ENCODE measurements around the gene RC3H2. TPM values are rescaled to one million over a fixed set of nuclear protein-coding genes. Genes with fewer than 3 reads are reported as not detected.
"Not testable (repeated sequence)": the region's sequence is repeated elsewhere in the genome, so short reads cannot be mapped to it uniquely, and the experiment has no call there.

Gene RC3H2
- total RNA-seq, 1 donor from 2014 or later, result 39.9 TPM

GRCh38 chr9:122846371-122846940 lies 58.7 kb downstream of the RC3H2 start:
- DNase-seq (ENCODE audit: low spot score), result no peak

GRCh38 chr9:122845116-122845515 lies 60.0 kb downstream of the RC3H2 start:
- no peak for DNase-seq (ENCODE audit: low spot score)

DNA sequence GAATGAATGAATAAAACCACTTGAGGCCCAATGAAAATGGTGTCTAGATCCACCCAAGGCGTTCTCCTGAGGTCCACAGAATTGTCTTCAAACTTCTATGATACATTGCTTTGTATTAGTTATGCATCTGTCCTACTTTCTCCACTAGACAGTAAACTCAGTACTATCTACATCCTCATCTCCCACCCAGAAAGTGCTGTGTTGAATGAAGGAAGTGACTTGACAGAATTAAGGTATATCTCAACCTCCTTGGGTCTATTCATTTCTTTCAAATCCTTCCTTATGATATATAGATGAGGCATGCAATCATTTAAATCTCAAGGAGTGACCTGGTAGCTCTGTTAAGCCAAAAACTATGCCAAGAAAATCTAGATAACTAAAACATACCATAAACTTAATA lies 61.0 kb downstream of the RC3H2 start:
- no peak for DNase-seq (ENCODE audit: low spot score)

GRCh38 chr9:122841501-122841900 lies 63.7 kb downstream of the RC3H2 start:
- DNase-seq (ENCODE audit: low spot score), result no peak

DNA sequence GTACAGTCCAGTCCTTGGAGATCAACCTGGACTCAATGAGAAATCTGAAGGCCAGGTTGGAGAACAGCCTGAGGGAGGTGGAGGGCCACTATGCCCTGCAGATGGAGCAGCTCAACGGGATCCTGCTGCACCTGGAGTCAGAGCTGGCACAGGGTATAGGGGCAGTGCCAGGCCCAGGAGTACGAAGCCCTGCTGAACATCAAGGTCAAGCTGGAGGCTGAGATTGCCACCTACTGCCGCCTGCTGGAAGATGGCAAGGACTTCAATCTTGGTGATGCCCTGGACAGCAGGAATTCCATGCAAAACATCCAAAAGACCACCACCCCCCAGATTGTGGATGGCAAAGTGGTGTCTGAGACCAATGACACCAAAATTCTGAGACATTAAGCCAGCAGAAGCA lies 66.7 kb downstream of the RC3H2 start:
- not testable (repeated sequence) for DNase-seq (ENCODE audit: low spot score)

DNA sequence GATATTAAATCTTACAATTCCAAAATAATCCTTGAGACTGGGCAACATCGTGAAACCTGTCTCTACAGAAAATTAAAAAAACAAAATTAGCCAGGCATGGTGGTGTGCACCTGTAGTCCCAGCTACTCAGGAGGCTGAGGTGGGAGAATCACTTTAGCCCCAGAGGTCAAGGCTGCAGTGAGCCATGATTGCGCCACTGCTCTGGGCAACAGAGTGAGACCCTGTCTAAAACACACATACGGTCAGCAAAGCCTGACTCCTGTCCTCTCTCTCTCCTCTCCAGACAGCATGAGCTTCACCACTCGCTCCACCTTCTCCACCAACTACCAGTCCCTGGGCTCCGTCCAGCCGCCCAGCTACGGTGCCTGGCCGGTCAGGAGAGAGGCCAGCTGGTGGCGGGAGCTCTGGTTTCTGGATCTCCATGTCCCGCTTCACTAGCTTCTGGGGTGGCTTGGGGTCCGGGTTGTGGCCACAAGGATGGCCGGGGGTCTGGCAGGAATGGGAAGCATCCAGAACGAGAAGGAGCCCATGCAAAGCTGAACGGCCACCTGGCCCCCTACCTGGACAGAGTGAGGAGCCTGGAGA lies 67.8 kb downstream of the RC3H2 start:
- DNase-seq (ENCODE audit: low spot score), result no peak

DNA sequence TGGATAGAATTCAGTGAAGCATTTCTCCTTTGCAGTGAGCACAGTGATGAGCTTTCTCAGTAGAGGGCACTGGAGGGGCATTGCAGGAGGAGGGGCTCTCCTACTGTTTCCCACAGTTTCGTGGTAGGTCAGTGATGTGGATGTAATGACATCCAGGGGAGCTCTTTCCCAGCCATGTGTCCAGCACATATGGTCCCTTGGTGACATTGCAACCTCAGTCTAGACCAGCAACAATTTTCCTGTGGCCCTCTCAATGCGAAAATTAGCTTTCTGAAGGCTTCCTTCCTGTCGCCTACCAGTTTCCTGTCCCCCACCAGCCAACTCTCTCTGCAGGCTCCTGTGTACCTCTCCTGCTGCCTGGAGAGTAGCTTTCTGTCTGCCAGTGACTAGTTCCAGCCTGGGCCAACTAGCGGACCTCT lies 69.8 kb downstream of the RC3H2 start:
- no peak for DNase-seq (ENCODE audit: low spot score)

DNA sequence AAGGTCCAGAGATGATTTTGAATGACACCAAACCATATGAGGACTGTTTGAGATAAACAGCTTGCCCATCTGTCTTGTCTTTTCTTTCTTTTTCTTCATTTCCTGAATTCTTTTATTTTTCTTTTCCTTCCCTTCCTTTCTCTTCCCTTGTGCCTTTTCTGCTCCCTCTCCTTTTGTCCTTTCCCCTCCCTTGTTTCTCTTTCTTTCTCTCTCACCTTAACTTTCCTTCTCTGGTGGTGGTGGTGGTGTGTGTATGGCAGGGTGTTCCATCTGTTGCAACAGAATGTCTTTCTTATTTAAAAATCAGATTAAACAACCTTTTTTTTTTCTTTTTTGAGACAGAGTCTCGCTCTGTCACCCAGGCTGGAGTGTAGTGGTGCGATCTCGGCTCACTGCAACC lies 73.0 kb downstream of the RC3H2 start:
- no peak for DNase-seq (ENCODE audit: low spot score)

GRCh38 chr9:122828965-122829284 lies 76.2 kb downstream of the RC3H2 start:
- DNase-seq (ENCODE audit: low spot score), result not testable (repeated sequence)

DNA sequence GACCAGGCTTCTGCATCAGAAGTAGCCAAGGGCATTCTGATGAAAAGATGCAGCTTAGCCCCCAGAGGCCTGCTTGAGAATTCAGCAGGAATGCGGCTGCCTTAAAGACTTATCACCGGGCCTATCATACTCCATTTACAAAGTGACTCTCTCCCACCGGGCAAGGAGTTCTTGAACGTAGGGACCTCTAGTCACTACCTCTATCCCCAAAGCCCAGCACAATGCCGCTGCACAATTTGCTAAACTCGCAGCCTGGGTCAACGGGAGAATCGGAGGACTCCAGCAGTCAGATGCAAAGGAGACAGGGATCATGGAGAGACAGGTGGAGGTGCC lies 77.4 kb downstream of the RC3H2 start:
- no peak for DNase-seq (ENCODE audit: low spot score)

DNA sequence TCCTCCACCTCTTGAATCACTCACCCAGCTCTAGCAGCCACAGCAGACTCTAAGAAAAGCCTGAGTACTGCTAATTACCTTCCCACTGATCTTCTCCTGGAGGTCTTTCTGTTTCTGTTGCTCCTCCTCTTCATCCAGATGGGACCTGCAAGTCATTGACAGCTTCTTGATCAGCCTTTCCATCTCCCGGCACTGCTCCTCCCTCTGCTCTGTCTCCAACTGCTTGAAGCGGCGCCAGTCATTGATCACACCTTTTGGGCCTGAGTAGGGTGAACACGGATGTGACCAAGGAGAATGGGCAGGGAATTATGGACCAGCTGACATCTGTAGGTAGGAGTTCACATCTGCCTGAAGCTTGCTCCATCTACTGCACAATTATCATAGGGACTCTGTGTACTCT lies 82.2 kb downstream of the RC3H2 start:
- no peak for DNase-seq (ENCODE audit: low spot score)

GRCh38 chr9:122822056-122822455 lies 83.1 kb downstream of the RC3H2 start:
- DNase-seq (ENCODE audit: low spot score), result no peak

GRCh38 chr9:122821278-122821943 lies 83.7 kb downstream of the RC3H2 start:
- DNase-seq (ENCODE audit: low spot score), result peak; percentile 26

DNA sequence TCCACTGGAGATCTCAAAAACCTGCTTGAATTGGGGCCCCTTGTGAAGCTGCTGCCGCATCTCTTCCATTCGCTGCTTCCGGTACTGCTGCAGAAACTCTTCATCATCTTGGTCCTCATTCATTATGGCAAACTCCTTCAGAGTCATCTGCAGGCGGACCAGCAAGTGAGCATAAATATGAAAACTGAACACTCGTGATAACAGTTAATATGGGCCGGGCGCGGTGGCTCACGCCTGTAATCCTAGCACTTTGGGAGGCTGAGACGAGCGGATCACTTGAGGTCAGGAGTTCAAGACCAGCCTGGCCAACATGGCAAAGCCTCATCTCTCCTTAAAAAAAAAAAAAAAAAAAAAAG lies 84.7 kb downstream of the RC3H2 start:
- DNase-seq (ENCODE audit: low spot score), result no peak

- DNase-seq (ENCODE audit: low spot score), result no peak
Observed at GRCh38 chr9:122819791-122820489, 85.2 kb downstream of the RC3H2 start.

- DNase-seq (ENCODE audit: low spot score), result no peak
Observed at GRCh38 chr9:122819326-122819725, 85.8 kb downstream of the RC3H2 start.

DNA sequence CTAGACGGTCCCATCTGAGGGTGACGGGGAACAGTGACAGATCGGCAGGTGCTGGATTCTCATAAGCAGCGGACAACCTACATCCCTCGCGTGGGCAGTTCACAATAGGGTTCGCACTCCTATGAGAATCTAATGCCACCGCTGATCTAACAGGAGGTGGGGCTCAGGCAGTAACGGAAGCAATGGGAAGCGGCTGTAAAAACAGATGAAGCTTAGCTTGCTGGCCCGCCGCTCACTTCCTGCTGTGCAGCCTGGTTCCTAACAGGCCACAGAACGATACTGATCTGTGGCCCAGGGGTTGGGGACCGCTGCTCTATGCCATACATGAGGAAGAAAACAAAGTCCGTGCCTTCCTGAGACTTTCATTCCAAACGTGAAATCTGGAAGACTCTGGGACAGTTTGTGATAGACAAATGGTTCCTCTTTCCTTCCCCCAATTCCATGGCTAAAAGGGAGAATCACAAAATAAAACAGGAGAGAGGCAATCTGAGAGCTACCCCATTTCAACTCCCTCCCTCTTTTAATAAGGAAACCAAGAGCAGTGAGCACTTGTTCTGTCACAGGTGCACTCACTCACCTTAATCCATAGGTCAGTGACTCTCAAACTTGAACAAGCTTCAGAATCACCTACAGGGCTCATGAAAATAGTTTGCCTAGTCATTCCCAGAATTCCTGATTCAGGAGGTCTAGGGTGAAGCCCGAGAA lies 88.8 kb downstream of the RC3H2 start:
- DNase-seq (ENCODE audit: low spot score), result no peak

DNA sequence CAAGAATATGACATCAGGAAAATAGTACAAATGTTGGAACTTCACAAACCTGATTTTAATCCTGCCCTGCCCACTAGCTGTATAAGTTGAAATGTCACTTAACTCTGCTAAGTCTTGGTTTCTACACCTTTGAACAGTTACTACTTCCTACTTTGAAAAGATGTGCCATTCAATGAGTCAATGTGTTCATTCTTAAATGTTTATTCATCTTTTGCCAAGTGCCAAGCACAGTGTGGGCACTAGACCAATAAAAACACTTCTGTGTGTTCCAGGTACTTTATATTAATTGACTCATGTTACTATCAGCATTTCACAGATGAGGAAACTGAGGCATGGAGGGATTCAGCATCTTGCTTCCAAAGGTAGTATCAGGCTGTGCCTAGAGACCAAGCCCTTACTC lies 89.6 kb downstream of the RC3H2 start:
- no peak for DNase-seq (ENCODE audit: low spot score)

GRCh38 chr9:122814545-122814944 lies 90.6 kb downstream of the RC3H2 start:
- DNase-seq (ENCODE audit: low spot score), result no peak

GRCh38 chr9:122812736-122813135 lies 92.4 kb downstream of the RC3H2 start:
- no peak for DNase-seq (ENCODE audit: low spot score)

DNA sequence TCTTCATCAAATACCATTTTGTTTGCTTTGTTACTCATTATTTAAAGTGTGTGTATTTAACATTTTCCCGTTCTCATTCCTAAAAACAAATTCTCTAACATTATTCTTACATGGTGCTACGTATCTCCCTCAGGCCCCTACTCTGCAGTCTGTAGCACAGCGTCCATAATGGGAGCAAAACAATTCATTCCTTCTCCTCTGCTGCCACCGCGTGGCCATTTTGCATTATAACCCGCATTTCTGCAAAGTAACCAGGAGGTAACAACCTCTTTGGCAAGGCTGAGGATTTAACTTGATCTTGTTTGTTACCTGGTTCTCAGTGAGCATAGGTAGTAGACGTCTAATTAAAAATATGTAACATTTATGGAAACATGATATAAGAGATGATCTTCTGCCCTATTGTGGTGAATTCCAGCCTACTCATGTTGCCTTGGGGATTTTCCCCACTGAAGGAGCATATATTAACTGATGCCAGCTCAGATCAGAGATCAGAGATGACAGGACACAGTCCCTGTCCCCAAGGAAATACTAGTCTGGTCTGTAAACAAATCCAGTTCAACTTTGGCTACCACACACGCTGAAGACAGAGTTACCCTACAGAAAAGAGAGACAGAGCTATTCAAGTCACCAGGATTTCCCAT lies 94.7 kb downstream of the RC3H2 start:
- DNase-seq (ENCODE audit: low spot score), result peak; percentile 79

GRCh38 chr9:122809261-122809660 lies 95.9 kb downstream of the RC3H2 start:
- not testable (repeated sequence) for DNase-seq (ENCODE audit: low spot score)

Data from mucosa of gallbladder (tissue), 1 donor.